OCI-LY1 (cell line): Measurements from ENCODE around the gene ADAM19.

Experiments
- H2AFZ ChIP-seq: fragments of 200-600 bp; sonication (generic), shearing (Covaris generic); 2 replicates; pipeline ENCODE4 v1.6.0; 2014; ENCODE audit warnings: antibody characterized with exemption, mild to moderate bottlenecking, low read length
- H3F3A ChIP-seq: fragments of 200-600 bp; sonication (generic), shearing (Covaris generic); 2 replicates; pipeline ENCODE4 v1.6.0; 2014; ENCODE audit warnings: mild to moderate bottlenecking, antibody characterized with exemption, low read length, moderate library complexity; ENCODE audit not compliant: insufficient read depth
- H3K27ac ChIP-seq: fragments of 200-600 bp; sonication (generic); 2 replicates; pipeline ENCODE4 v1.5.1; 2014; ENCODE audit warnings: low read length, mixed run types, mild to moderate bottlenecking, low read depth; ENCODE audit not compliant: poor library complexity, severe bottlenecking
- H3K27me3 ChIP-seq: fragments of 200-600 bp; sonication (generic); 2 replicates; pipeline ENCODE4 v1.6.0; 2014; ENCODE audit warnings: antibody characterized with exemption, mild to moderate bottlenecking, low read length, moderate library complexity; ENCODE audit not compliant: insufficient read depth
- H3K36me3 ChIP-seq: fragments of 200-600 bp; sonication (generic); 2 replicates; pipeline ENCODE4 v1.6.1; 2014; ENCODE audit warnings: mild to moderate bottlenecking, antibody characterized with exemption, low read length, moderate library complexity, mixed read lengths; ENCODE audit not compliant: insufficient read depth
- H3K4me1 ChIP-seq: fragments of 200-600 bp; sonication (generic); 2 replicates; pipeline ENCODE4 v1.5.1; 2014; ENCODE audit warnings: mild to moderate bottlenecking, low read length, moderate library complexity; ENCODE audit not compliant: insufficient read depth, severe bottlenecking
- H3K4me2 ChIP-seq: fragments of 200-600 bp; sonication (generic), shearing (Covaris generic); 2 replicates; pipeline ENCODE4 v1.6.1; 2014; ENCODE audit warnings: low read length
- H3K4me3 ChIP-seq: fragments of 200-600 bp; sonication (generic); 2 replicates; pipeline ENCODE4 v1.5.1; 2014; ENCODE audit warnings: low read length, low read depth, mild to moderate bottlenecking, mixed read lengths; ENCODE audit not compliant: poor library complexity, severe bottlenecking
- H3K79me2 ChIP-seq: fragments of 200-600 bp; shearing (Covaris generic); 2 replicates; pipeline ENCODE4 v1.6.1; 2016; ENCODE audit warnings: mixed run types, low read length, mixed read lengths; ENCODE audit not compliant: insufficient read depth
- H3K9ac ChIP-seq: fragments of 200-600 bp; sonication (generic), shearing (Covaris generic); 2 replicates; pipeline ENCODE4 v1.6.1; 2014; ENCODE audit warnings: mild to moderate bottlenecking, low read length, mixed read lengths
- H3K9me2 ChIP-seq: fragments of 200-600 bp; sonication (generic), shearing (Covaris generic); 2 replicates; pipeline ENCODE4 v1.6.1; 2014; ENCODE audit warnings: low read depth, mild to moderate bottlenecking, low read length, mixed read lengths
- H3K9me3 ChIP-seq: fragments of 200-600 bp; shearing (Covaris generic); 2 replicates; pipeline ENCODE4 v1.6.1; 2014; ENCODE audit warnings: low read length, mixed read lengths
- H4K20me1 ChIP-seq: fragments of 200-600 bp; sonication (generic), shearing (Covaris generic); 2 replicates; pipeline ENCODE4 v1.6.0; 2016; ENCODE audit warnings: mild to moderate bottlenecking, low read length; ENCODE audit not compliant: insufficient read depth
- EZH2 ChIP-seq: fragments of 200-600 bp; sonication (generic), shearing (Covaris generic); IDR thresholded peaks from 2 replicates; pipeline ENCODE4 v1.8.0; 2017; ENCODE audit warnings: borderline replicate concordance, mixed run types, mild to moderate bottlenecking, antibody characterized with exemption, low read length, moderate library complexity, mixed read lengths
- TF ChIP-seq, protein P1 (sequence below): fragments of 200-600 bp; sonication (generic), shearing (Covaris generic); IDR thresholded peaks from 2 replicates; pipeline ENCODE4 v1.5.1; 2017; ENCODE audit warnings: mild to moderate bottlenecking, antibody characterized with exemption, low read length, moderate library complexity, mixed read lengths

ADAM19 gene

DNA sequence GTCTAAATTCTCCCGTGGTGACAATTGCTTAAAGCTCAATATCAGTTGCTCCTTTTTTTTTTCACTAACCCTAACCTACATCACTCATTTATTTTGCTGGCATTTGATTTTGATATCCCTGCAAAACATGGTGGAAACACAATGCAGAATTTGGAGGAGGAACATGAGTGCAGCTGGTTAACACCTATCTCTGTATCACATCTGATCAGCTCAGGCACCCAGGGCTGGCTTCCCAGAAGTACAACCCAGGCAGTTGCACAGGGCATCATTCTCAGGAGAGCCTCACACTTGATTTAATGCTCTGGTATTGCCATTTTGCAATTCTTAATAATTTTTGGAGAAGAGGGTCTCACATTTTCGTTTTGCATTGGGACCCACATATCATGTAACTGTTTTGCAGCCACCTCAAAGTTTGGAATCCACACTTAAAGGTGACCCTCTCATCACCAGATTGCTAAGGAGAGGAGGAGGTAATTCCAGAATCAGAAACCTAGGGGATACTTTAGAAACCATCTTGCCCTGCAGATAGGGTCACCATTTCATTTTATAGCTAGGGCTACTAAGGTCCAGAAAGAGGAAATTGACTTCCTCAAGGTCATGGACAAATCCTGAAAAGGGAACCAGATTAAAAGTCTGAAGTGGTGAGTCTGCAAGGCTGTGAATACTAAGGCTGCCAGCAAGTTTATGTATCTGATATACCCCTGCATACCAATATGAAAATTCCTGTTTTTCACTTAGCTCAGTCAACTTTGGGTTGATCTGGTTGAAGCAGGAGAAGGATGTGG lies 19.3 kb upstream of the ADAM19 start:
- Histone ChIP-seq H3K9me3 (0 out of 2 replicates have a peak, but pooled peaks cover 2% of the 10 kb centered on the region), H4K20me1 (no peaks in the 10 kb centered on the region), H3K4me1 (peaks cover 60% of the 10 kb centered on the region), H3K79me2 (no peaks in the 10 kb centered on the region), H2AFZ (no peak overlapping the region), H3K9me2 (no peaks in the 10 kb centered on the region), H3K27me3 (no peaks in the 10 kb centered on the region), H3K4me3 (no peak overlapping the region), H3K36me3 (no peaks in the 10 kb centered on the region), H3F3A (no peaks in the 10 kb centered on the region), H3K9ac (no peak overlapping the region), H3K27ac (no peak overlapping the region), H3K4me2 (no peak overlapping the region)
- TF ChIP-seq EZH2, result no peak
- TF ChIP-seq, protein P1, sequence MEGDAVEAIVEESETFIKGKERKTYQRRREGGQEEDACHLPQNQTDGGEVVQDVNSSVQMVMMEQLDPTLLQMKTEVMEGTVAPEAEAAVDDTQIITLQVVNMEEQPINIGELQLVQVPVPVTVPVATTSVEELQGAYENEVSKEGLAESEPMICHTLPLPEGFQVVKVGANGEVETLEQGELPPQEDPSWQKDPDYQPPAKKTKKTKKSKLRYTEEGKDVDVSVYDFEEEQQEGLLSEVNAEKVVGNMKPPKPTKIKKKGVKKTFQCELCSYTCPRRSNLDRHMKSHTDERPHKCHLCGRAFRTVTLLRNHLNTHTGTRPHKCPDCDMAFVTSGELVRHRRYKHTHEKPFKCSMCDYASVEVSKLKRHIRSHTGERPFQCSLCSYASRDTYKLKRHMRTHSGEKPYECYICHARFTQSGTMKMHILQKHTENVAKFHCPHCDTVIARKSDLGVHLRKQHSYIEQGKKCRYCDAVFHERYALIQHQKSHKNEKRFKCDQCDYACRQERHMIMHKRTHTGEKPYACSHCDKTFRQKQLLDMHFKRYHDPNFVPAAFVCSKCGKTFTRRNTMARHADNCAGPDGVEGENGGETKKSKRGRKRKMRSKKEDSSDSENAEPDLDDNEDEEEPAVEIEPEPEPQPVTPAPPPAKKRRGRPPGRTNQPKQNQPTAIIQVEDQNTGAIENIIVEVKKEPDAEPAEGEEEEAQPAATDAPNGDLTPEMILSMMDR, result no peak

DNA sequence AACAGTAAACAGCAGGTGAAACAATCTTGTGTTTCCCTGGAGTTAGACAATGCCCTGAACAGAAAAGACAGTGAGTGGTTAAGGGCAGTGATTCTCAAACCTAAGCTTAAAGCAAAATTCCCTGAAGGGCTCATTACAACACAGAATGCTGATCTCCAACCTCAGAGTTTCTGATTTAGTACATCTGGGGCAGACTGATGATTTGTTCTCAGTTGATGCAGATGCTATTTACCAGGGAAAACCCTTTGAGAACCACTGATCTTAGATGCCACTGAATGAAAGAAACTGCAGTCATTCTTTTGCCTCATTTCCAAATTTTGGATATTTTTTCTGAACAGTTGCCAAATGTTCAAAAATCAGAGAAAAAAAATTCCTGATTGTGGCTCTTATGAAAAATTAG lies 18.7 kb upstream of the ADAM19 start:
- TF ChIP-seq, protein P1, result no peak
- TF ChIP-seq EZH2, result no peak
- Histone ChIP-seq H3K27ac (no peak overlapping the region), H3K4me3 (no peak overlapping the region), H3K9me3 (0 out of 2 replicates have a peak, but pooled peaks cover 2% of the 10 kb centered on the region), H2AFZ (no peak overlapping the region), H3K9ac (no peak overlapping the region), H3K9me2 (no peaks in the 10 kb centered on the region), H3F3A (no peaks in the 10 kb centered on the region), H3K4me1 (peaks cover 55% of the 10 kb centered on the region), H3K36me3 (no peaks in the 10 kb centered on the region), H3K4me2 (no peak overlapping the region), H3K79me2 (no peaks in the 10 kb centered on the region), H3K27me3 (no peaks in the 10 kb centered on the region), H4K20me1 (no peaks in the 10 kb centered on the region)

DNA sequence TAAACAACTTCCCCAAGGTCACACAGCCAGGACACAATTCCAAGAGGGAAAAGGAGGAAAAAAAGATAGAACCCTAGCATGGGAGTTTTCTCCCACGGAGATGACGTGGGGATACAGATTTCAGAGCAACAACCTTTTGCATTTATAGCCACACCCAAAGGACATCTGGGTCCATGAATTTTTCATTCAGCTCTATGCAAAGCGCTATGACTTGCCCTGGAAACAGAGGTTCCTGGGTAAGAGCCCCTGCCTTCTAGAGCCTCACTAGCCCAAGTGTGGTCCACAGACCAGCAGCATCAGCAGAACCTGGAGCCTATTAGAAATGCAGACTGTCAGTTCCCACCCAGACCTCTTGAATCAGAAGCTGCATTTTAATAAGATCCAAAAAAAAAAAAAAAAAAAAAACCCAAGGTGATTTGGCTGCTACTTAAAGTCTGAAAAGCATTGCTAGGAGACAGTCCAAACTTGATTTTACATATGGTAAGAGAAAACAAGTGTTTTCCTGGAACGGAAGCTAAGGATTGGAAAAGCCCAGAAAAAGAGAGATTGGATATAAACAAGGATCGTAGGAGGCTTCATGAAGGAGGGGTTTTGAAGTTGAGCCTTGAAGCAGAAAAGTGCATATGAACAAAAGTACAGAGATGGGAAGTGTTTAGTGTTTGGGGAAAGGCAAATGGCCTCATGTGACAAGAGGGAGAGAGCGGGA lies 17.6 kb upstream of the ADAM19 start:
- H3K9ac ChIP-seq, result 0 out of 2 replicates have a peak overlapping the region, but pooled peaks have one; percentile 33
- no peaks in the 10 kb centered on the region for H3K79me2 ChIP-seq
- H3K4me2 ChIP-seq, result peak overlapping the region; percentile 60
- no peak overlapping the region for H3K4me3 ChIP-seq
- no peaks in the 10 kb centered on the region for H3K27me3 ChIP-seq
- TF ChIP-seq, protein P1, result no peak
- TF ChIP-seq EZH2, result no peak
- no peaks in the 10 kb centered on the region for H4K20me1 ChIP-seq
- 0 out of 2 replicates have a peak, but pooled peaks cover 2% of the 10 kb centered on the region for H3K9me3 ChIP-seq
- no peak overlapping the region for H3K27ac ChIP-seq
- H3K36me3 ChIP-seq, result no peaks in the 10 kb centered on the region
- 0 out of 2 replicates have a peak overlapping the region, but pooled peaks have one; percentile 4 for H2AFZ ChIP-seq
- H3F3A ChIP-seq, result no peaks in the 10 kb centered on the region
- H3K9me2 ChIP-seq, result no peaks in the 10 kb centered on the region
- peaks cover 46% of the 10 kb centered on the region for H3K4me1 ChIP-seq
